Ureter (tissue), 1 donor: ENCODE data around the gene CCDC116. TPM values are rescaled to one million over a fixed set of nuclear protein-coding genes. Genes with fewer than 3 reads are reported as not detected.

Experiments
- DNase-seq: peaks from one replicate; pipeline ENCODE4 v3.0.0-alpha.2; 2020; ENCODE audit warnings: low spot score
- total RNA-seq: library from RNA; stranded (reverse); gene quantifications from one replicate; pipeline ENCODE4 v1.2.4, GENCODE V29; 2023
- donor health status: DM: yes; HTN: yes; CAD: no.

The CCDC116 gene
- total RNA-seq, 1 donor from 2014 or later, result 0.57 TPM

GRCh38 chr22:21681566-21682370 is 49.2 kb downstream of the CCDC116 start:
- no peak for DNase-seq

GRCh38 chr22:21682385-21683175 is 50.0 kb downstream of the CCDC116 start:
- DNase-seq, result no peak

- DNase-seq, result no peak
Measured at GRCh38 chr22:21683401-21683811, 50.8 kb downstream of the CCDC116 start.

- DNase-seq, result no peak
Measured at GRCh38 chr22:21684492-21685163, 52.1 kb downstream of the CCDC116 start.

GRCh38 chr22:21685164-21685513 is 52.6 kb downstream of the CCDC116 start:
- DNase-seq, result no peak

- DNase-seq, result no peak
Measured at GRCh38 chr22:21686193-21686608, 53.6 kb downstream of the CCDC116 start.

Other genes starting within 250 kb of the CCDC116 start
- gene RIMBP3B, start 249.0 kb upstream of the CCDC116 start, total RNA-seq, result not detected
- 4.0 TPM for gene HIC2, start 215.4 kb upstream of the CCDC116 start, total RNA-seq
- gene TMEM191C, start 165.4 kb upstream of the CCDC116 start, total RNA-seq, result 0.31 TPM
- gene RIMBP3C, start 81.3 kb upstream of the CCDC116 start, total RNA-seq, result 0.29 TPM
- 42.7 TPM for gene UBE2L3, start 65.0 kb upstream of the CCDC116 start, total RNA-seq
- 27.2 TPM for gene YDJC, start 2.7 kb upstream of the CCDC116 start, total RNA-seq
- gene SDF2L1, start 9.5 kb downstream of the CCDC116 start, total RNA-seq, result 28.1 TPM
- 62.9 TPM for gene PPIL2, start 33.3 kb downstream of the CCDC116 start, total RNA-seq
- gene YPEL1, start 103.0 kb downstream of the CCDC116 start, total RNA-seq, result 1.7 TPM
- gene MAPK1, start 234.9 kb downstream of the CCDC116 start, total RNA-seq, result 136 TPM